GM23338 (cell line): Measurements from ENCODE around the gene RALY. TPM values are rescaled to one million over a fixed set of nuclear protein-coding genes. Genes with fewer than 3 reads are reported as not detected.

ENCODE experiments used
- ETS1 ChIP-seq: IDR thresholded peaks from 2 replicates; pipeline ENCODE4 v1.6.1; 2016; ENCODE audit warnings: antibody characterized with exemption
- JUNB ChIP-seq: IDR thresholded peaks from one replicate; pipeline ENCODE4 v1.6.1; 2016; ENCODE audit warnings: antibody characterized with exemption; ENCODE audit not compliant: unreplicated experiment
- REST ChIP-seq: IDR thresholded peaks from one replicate; pipeline ENCODE4 v1.6.1; 2018; ENCODE audit warnings: antibody characterized with exemption; ENCODE audit not compliant: unreplicated experiment
- ZNF331 ChIP-seq: fragments of 250-450 bp; sonication (Bioruptor Pico); IDR thresholded peaks from 2 replicates; pipeline ENCODE4 v1.5.0; 2020; ENCODE audit warnings: low read depth, mild to moderate bottlenecking, moderate library complexity
- ZNF462 ChIP-seq: fragments of 250-450 bp; sonication (Bioruptor Pico); IDR thresholded peaks from 2 replicates; pipeline ENCODE4 v1.5.0; 2020; ENCODE audit warnings: mild to moderate bottlenecking, moderate library complexity
- polyA plus RNA-seq: library from polyadenylated mRNA; unstranded; fragments of >200 nt; fragmentation: Nextera tagmentation; extraction: Ambion mirVana; gene quantifications from 2 replicates; pipeline ENCODE4 v1.2.1, GENCODE V29; 2016
- total RNA-seq: library from RNA; depleted of rRNA; stranded (reverse); fragments of >200 nt; shearing (Covaris generic); gene quantifications from 2 replicates; pipeline ENCODE4 v1.2.3, GENCODE V29; 2014

The RALY gene
- total and polyA plus RNA-seq, 2 experiments from 2014 or later = 144 to 167 TPM

GRCh38 chr20:34047010-34047687 lies 53.4 kb downstream of the RALY start (continued):
- TF ChIP-seq ZNF462 (CRISPR knock-in tag) (no peak), ZNF331 (CRISPR knock-in tag) (no peak), REST (no peak), ETS1 (no peak), JUNB (no peak)
